Measurements from ENCODE around the gene ARHGAP26.

DNA sequence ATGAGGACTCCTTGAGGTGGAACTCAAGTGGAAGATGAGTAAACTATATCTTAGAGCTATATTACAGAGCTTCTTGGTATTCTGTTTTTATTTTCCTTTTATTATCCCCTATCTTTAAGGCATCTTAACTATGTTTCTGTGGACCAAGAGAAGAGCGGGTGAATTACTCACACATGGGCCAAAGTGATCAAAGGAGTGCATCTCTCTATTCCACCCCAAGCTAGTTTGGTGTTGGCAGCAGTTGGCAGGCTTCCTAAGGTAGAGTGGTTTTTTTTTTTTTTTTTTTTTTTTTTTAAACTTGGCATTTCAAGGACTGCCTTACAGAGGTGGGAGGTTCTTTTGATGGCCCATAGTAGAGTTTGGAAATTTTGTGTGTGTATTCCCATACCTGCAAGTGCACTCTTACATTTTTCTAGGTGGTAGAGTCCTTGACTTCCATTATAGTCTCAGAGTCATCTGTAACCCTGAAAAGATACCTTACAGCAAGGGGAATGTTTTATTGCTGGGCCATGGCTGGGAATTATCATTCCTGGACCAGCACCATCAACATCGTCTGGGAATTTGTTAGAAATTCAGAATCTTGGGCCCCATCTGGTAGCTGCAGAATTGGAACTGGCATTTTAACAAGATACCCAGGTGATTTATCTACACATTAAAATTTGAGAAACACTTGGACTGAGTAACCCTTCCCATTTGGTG lies 51.0 kb downstream of the ARHGAP26 start:
- TF ChIP-seq, protein P1, sequence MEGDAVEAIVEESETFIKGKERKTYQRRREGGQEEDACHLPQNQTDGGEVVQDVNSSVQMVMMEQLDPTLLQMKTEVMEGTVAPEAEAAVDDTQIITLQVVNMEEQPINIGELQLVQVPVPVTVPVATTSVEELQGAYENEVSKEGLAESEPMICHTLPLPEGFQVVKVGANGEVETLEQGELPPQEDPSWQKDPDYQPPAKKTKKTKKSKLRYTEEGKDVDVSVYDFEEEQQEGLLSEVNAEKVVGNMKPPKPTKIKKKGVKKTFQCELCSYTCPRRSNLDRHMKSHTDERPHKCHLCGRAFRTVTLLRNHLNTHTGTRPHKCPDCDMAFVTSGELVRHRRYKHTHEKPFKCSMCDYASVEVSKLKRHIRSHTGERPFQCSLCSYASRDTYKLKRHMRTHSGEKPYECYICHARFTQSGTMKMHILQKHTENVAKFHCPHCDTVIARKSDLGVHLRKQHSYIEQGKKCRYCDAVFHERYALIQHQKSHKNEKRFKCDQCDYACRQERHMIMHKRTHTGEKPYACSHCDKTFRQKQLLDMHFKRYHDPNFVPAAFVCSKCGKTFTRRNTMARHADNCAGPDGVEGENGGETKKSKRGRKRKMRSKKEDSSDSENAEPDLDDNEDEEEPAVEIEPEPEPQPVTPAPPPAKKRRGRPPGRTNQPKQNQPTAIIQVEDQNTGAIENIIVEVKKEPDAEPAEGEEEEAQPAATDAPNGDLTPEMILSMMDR (optimal IDR thresholded peaks at IDR 0.05 in 1 of 3, IDR thresholded peaks at IDR 0.05 in 1 of 3, conservative IDR thresholded peaks at IDR 0.05 in 1 of 3; ENCODE audit: extremely low read depth in 1 of 3, insufficient read depth in 2 of 3, low read length in 3 of 3): no peak
- TF ChIP-seq EZH2 (IDR thresholded peaks at IDR 0.05; ENCODE audit: low read length): no peak

Data from keratinocyte (primary cell).